ENCODE data around the gene ERP27. TPM values are rescaled to one million over a fixed set of nuclear protein-coding genes. Genes with fewer than 3 reads are reported as not detected.

The ERP27 gene
- total RNA-seq, 1 donor from 2014 or later: 12.4 TPM

- TF ChIP-seq CTCF (conservative IDR thresholded peaks at IDR 0.05): no peak
- Mint-ChIP-seq H3K4me1 (ENCODE audit: unreplicated experiment) (no peaks in the 10 kb centered on the region), H3K27ac (no peak overlapping the region), H3K27me3 (no peaks in the 10 kb centered on the region), H3K4me3 (no peak overlapping the region), H3K9me3 (no peaks in the 10 kb centered on the region), H3K36me3 (peaks cover 27% of the 10 kb centered on the region)
- no peak for DNase-seq (ENCODE audit: extremely low spot score, unreplicated experiment)
These were observed 17.1 kb downstream of the ERP27 start for GRCh38 chr12:14921218-14921617.

GRCh38 chr12:14920475-14921126 lies 17.7 kb downstream of the ERP27 start:
- no peak for DNase-seq (ENCODE audit: extremely low spot score, unreplicated experiment)
- Mint-ChIP-seq H3K9me3 (no peaks in the 10 kb centered on the region), H3K4me1 (ENCODE audit: unreplicated experiment) (peaks cover 2% of the 10 kb centered on the region), H3K36me3 (peaks cover 29% of the 10 kb centered on the region), H3K4me3 (no peak overlapping the region), H3K27ac (no peak overlapping the region), H3K27me3 (no peaks in the 10 kb centered on the region)
- TF ChIP-seq CTCF (conservative IDR thresholded peaks at IDR 0.05): no peak

- Mint-ChIP-seq H3K36me3 (peaks cover 36% of the 10 kb centered on the region), H3K27ac (no peak overlapping the region), H3K4me3 (no peak overlapping the region), H3K9me3 (no peaks in the 10 kb centered on the region), H3K27me3 (no peaks in the 10 kb centered on the region), H3K4me1 (ENCODE audit: unreplicated experiment) (peaks cover 9% of the 10 kb centered on the region)
- DNase-seq (ENCODE audit: extremely low spot score, unreplicated experiment): no peak
- no peak for TF ChIP-seq CTCF (conservative IDR thresholded peaks at IDR 0.05)
These were observed 18.9 kb downstream of the ERP27 start for GRCh38 chr12:14919455-14919854.

GRCh38 chr12:14915736-14916135 lies 22.6 kb downstream of the ERP27 start:
- Mint-ChIP-seq H3K27ac (no peak overlapping the region), H3K27me3 (no peaks in the 10 kb centered on the region), H3K4me1 (ENCODE audit: unreplicated experiment) (peaks cover 18% of the 10 kb centered on the region), H3K9me3 (no peaks in the 10 kb centered on the region), H3K4me3 (no peak overlapping the region), H3K36me3 (peaks cover 42% of the 10 kb centered on the region)
- no peak for DNase-seq (ENCODE audit: extremely low spot score, unreplicated experiment)
- TF ChIP-seq CTCF (conservative IDR thresholded peaks at IDR 0.05): no peak

GRCh38 chr12:14913381-14913781 lies 25.0 kb downstream of the ERP27 start:
- H3K36me3 Mint-ChIP-seq: peaks cover 44% of the 10 kb centered on the region
- no peak overlapping the region for H3K27ac Mint-ChIP-seq
- no peak for TF ChIP-seq CTCF (conservative IDR thresholded peaks at IDR 0.05)
- H3K9me3 Mint-ChIP-seq: no peaks in the 10 kb centered on the region
- H3K4me1 Mint-ChIP-seq (ENCODE audit: unreplicated experiment): peaks cover 18% of the 10 kb centered on the region
- no peak overlapping the region for H3K4me3 Mint-ChIP-seq
- H3K27me3 Mint-ChIP-seq: no peaks in the 10 kb centered on the region
- no peak for DNase-seq (ENCODE audit: extremely low spot score, unreplicated experiment)

Data from type B pancreatic cell (in vitro differentiated cells).